Sigmoid colon (tissue), 4 donors: ENCODE measurements around the gene THUMPD1.

ENCODE experiments used
- EP300 ChIP-seq, 4 donors: sonication (generic); formaldehyde crosslinking; IDR thresholded peaks; one replicate each; pipeline ENCODE4 v1.6.1; 2017; ENCODE audit warnings: antibody characterized with exemption in 4 of 4
- POLR2A ChIP-seq, 2 donors: fragments of 450-650 bp; IDR thresholded peaks; one replicate each; pipeline ENCODE4 v1.6.1; 2016; ENCODE audit warnings: antibody characterized with exemption in 2 of 2, mild to moderate bottlenecking in 2 of 2, moderate library complexity in 2 of 2
- POLR2AphosphoS5 ChIP-seq, 4 donors: sonication (generic); formaldehyde crosslinking; IDR thresholded peaks; one replicate each; pipeline ENCODE4 v1.6.1; 2017; ENCODE audit warnings: antibody characterized with exemption in 4 of 4
- TF ChIP-seq, protein P1 (sequence below), 4 experiments: fragments of 450-650 bp in 3 of 4; fragments of 200-600 bp in 1 of 4; IDR thresholded peaks; one replicate each; pipeline ENCODE4 v1.5.1; 2016 to 2019; ENCODE audit warnings: antibody characterized with exemption in 4 of 4, mild to moderate bottlenecking in 3 of 4, moderate library complexity in 2 of 4

DNA sequence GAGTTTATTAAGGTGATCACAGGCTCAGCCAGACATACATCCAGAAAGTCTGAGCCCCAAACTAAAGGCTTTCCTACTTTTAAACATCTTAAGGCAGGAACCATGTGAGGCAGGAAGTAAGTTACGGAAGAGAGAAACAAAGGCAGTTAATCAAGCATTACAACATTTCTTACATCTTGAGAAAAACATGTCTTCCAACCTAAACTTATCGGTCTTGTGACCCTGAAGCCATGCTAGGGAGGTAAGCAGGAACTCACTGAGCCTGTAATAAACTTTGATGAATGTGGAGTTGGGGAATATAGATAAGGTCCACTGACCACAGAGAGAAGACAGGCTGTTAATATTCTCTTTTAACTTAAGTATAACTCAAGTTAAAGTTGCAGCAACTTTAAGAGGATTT lies 18.7 kb upstream of the THUMPD1 start:
- TF ChIP-seq POLR2A (IDR thresholded peaks at IDR 0.05): no peak
- TF ChIP-seq, protein P1, sequence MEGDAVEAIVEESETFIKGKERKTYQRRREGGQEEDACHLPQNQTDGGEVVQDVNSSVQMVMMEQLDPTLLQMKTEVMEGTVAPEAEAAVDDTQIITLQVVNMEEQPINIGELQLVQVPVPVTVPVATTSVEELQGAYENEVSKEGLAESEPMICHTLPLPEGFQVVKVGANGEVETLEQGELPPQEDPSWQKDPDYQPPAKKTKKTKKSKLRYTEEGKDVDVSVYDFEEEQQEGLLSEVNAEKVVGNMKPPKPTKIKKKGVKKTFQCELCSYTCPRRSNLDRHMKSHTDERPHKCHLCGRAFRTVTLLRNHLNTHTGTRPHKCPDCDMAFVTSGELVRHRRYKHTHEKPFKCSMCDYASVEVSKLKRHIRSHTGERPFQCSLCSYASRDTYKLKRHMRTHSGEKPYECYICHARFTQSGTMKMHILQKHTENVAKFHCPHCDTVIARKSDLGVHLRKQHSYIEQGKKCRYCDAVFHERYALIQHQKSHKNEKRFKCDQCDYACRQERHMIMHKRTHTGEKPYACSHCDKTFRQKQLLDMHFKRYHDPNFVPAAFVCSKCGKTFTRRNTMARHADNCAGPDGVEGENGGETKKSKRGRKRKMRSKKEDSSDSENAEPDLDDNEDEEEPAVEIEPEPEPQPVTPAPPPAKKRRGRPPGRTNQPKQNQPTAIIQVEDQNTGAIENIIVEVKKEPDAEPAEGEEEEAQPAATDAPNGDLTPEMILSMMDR (IDR thresholded peaks at IDR 0.05): no peak
- TF ChIP-seq EP300 (IDR thresholded peaks at IDR 0.05): no peak
- no peak for TF ChIP-seq POLR2AphosphoS5 (IDR thresholded peaks at IDR 0.05)
